Measurements from ENCODE around the gene PSORS1C2. TPM values are rescaled to one million over a fixed set of nuclear protein-coding genes. Genes with fewer than 3 reads are reported as not detected.

PSORS1C2 gene
- total RNA-seq, 1 donor: not detected

DNA sequence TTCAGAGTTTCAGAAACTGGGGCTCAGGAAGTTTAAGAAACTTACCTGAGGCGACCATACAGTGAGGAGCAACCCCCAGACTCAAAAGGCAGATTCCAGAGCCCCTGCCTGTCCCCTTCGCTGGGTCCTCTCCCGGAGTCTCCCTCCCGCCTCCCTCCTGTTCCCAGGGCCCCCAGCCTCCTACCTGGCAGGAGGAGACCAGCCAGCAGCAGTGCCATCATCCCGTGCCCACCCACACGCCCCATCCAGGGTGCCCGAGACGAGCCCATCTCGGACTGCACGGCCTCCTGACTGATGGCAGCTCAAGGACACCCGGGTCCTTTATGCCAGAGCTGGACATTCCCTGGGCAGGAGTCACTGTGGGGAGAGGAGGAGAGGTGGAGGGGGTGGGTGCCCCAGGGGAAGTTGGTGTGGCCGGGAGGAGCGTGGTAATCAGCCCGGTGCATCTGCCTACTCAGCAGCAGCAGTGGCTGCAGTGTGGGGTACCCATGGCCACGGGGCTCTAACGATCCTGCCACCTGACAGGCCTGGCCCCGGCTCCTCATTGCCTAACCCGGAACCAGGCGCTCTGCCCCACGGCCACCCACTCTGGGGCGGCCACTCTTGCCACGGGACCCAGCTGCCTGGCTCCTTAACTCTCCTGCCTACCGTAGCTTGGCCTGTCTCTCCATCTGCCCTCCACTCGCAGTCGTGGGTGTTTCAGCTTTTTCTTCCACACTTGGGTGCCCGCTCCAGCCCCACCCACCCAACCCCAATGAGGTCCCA lies 18.5 kb downstream of the PSORS1C2 start, which contains the start of gene CDSN:
CDSN (minus strand) TSS at position 296 of the 765 bp plus-strand sequence; CDS start at position 269, 27 bp downstream.
- no peak within 1 kb of the TSS for H3K4me3 ChIP-seq (ENCODE audit: low read depth, low read length)
- DNase-seq (ENCODE audit: low read depth): no peak
- TF ChIP-seq, protein P1, sequence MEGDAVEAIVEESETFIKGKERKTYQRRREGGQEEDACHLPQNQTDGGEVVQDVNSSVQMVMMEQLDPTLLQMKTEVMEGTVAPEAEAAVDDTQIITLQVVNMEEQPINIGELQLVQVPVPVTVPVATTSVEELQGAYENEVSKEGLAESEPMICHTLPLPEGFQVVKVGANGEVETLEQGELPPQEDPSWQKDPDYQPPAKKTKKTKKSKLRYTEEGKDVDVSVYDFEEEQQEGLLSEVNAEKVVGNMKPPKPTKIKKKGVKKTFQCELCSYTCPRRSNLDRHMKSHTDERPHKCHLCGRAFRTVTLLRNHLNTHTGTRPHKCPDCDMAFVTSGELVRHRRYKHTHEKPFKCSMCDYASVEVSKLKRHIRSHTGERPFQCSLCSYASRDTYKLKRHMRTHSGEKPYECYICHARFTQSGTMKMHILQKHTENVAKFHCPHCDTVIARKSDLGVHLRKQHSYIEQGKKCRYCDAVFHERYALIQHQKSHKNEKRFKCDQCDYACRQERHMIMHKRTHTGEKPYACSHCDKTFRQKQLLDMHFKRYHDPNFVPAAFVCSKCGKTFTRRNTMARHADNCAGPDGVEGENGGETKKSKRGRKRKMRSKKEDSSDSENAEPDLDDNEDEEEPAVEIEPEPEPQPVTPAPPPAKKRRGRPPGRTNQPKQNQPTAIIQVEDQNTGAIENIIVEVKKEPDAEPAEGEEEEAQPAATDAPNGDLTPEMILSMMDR (IDR thresholded peaks at IDR 0.05; ENCODE audit: insufficient read depth, low read length): no peak

DNA sequence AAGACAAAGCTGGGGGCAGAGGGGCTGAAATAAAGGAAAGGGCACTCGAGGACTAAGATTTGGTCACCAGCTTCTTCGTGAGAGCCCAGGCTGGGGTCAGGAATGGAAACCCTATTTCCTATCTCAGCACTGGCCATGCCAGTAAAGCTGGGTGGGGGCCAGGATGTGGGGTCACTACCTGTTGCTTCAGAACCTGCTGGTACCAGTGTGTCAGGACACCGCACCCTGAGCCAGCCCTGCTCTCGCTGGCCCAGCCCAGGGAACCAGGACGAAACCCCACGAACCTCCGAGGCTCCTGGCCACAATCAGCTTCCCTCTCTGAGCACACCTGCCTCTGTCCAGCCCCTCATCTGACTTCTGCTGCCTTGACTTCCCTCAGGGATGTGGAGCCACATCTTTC lies 20.7 kb downstream of the PSORS1C2 start:
- no peak for DNase-seq (ENCODE audit: low read depth)
- TF ChIP-seq, protein P1 (IDR thresholded peaks at IDR 0.05; ENCODE audit: insufficient read depth, low read length): no peak
- no peak overlapping the region for H3K4me3 ChIP-seq (ENCODE audit: low read depth, low read length)

DNA sequence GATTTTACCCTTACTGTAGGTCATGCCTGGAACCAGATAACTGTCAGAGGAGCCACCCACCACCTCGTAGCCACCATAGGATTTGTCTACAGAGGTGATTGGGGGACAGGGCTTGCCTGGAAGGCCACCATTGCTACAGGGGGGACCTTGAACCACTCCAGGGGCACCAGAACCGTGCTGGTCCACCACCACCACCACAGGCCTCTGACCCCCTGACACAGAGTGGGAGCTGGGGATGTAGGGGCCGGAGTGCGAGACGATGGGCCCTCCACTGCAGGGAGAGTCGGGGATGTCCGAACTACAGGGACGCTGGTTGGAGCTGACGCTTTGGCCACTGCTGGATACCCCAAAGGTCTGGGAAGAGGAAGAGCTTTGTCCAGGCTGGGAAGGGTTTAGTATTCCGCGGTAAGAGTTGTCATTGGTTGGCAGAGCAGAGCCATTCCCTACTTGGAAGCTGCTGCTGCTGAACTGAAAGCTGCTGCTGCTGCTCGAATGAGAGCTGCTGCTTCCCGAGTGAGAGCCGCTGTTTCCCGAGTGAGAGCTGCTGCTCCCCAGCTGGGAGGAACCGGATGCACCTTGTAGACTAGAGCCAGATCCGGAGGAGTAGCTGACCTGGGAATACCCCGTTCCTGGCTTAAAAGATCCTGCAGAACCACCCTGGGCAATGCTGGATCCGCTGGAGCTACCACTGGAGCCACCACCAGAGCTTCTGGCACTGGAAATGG lies 22.0 kb downstream of the PSORS1C2 start:
- H3K4me3 ChIP-seq (ENCODE audit: low read depth, low read length): no peak overlapping the region
- peak; percentile 41 for DNase-seq (ENCODE audit: low read depth)
- TF ChIP-seq, protein P1 (IDR thresholded peaks at IDR 0.05; ENCODE audit: insufficient read depth, low read length): no peak

DNA sequence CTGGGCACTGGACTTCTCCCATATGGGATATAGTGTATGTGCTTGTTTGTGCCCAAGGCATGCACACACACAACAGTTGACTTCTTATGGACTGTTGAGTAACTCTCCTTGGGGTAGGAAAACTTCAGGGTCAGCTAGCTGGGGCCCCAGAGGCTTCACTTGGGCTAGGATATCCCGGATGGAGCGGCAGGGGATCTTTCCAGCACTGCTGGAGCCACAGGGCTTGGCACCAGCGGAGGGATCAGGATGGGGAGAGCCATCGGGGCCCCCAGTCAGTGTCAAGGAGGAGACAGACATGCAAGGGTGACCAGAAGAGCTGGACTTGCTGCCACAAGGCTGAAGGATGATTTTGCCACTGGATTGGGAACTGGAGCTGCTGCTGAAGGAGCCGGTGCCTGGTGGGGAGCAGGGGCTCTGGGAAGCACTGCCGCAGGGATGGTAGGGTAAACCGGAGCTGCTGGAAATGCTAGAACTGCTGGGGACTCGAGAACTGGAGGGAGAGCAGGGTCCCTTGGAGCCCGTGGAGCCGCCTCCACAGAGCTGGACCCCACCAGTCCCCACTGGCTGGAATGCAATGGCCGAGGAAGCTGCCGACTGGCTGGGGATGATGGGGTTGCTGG lies 22.8 kb downstream of the PSORS1C2 start:
- DNase-seq (ENCODE audit: low read depth): no peak
- peak overlapping the region; percentile 22 for H3K4me3 ChIP-seq (ENCODE audit: low read depth, low read length)
- TF ChIP-seq, protein P1 (IDR thresholded peaks at IDR 0.05; ENCODE audit: insufficient read depth, low read length): no peak

DNA sequence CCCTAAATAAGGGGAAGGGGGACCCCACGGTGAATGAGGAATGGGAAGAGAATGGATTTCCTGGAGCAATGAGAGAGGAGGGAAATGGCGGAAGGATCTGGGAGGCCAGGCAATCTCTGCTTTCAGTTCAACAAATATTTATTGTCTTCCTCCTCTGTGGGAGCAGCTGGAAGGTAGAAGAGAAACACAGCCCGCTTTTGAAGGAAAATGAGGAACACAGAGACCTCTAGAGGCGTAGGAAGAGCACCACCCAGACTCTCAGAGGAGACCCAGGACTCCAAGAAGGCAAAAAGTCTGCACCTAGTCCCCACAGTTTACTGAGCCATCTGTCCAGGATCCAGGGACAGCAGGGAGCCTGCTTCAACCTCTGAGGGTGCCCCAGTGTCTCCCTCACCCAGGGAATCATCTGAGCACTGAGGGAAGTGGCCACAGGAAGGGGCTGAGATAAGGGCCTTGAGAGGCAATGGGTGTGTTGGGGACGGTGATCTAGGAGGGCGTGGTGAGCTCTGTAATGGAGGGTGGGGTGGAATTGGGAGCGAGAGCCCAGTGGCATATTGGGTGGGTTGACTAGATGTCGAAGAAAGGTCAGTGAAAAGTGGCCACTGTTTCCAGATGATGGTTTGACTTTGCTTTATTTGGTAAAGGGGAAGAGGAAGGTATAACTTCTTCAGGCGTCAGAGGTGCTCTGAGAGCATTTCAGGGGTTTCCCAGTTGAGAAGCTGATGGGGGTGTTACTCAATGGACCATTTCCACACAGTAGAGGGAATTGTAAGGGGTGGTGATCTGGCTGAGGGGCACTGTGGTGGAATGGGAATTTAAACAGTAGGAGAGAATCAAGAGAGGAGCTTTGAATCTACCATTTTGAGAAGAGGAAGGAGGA lies 23.7 kb downstream of the PSORS1C2 start:
- H3K4me3 ChIP-seq (ENCODE audit: low read depth, low read length): peak overlapping the region; percentile 59
- TF ChIP-seq, protein P1 (IDR thresholded peaks at IDR 0.05; ENCODE audit: insufficient read depth, low read length): peak; percentile 38
- DNase-seq (ENCODE audit: low read depth): peak; percentile 66

DNA sequence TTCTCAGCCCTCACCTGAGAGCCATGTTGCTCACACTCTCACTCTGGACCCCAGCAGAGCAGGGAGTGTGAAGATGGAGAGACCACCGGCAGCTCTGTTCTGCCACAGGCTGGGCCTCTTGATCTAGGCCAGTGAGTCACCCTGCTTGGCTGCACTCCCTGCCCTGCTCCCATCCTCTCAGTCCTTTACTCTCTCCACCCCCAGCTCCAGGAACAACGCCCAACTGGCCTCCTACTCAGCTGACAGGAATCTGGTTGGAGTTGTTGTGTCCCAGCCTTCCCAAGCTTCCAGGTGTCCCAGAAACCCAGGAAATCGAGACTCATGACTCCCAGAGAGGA lies 24.4 kb downstream of the PSORS1C2 start, which contains the start of gene PSORS1C1:
PSORS1C1 (plus strand) TSS at position 260 of the 338 bp plus-strand sequence. CDS start 14,833 bp downstream, outside the sequence.
- TF ChIP-seq, protein P1 (IDR thresholded peaks at IDR 0.05; ENCODE audit: insufficient read depth, low read length): no peak
- peak; percentile 97 for DNase-seq (ENCODE audit: low read depth)
- H3K4me3 ChIP-seq (ENCODE audit: low read depth, low read length): peak within 1 kb of the TSS; percentile 59

Data from fibroblast of the aortic adventitia (primary cell).